Measurements from ENCODE around the gene ACIN1. TPM values are rescaled to one million over a fixed set of nuclear protein-coding genes. Genes with fewer than 3 reads are reported as not detected.
A peak's percentile ranks its signal among the peaks of the same experiment; 100 is the strongest.

ACIN1 gene
- polyA plus RNA-seq, 4 donors, result 53.8 to 228 (median 84.7) TPM

- H3K4me1 ChIP-seq (ENCODE audit: control insufficient read depth in 3 of 3, insufficient read depth in 2 of 3, low read depth in 1 of 3, low read length in 2 of 3), result no peaks in the 10 kb centered on the region
- H3K9me3 ChIP-seq (ENCODE audit: control insufficient read depth in 2 of 2, insufficient read depth in 1 of 2, low read depth in 1 of 2, low read length in 1 of 2), result no peaks in the 10 kb centered on the region
- no peaks in the 10 kb centered on the region for H3K27me3 ChIP-seq (ENCODE audit: control insufficient read depth in 3 of 3, insufficient read depth in 3 of 3, low read length in 3 of 3)
- peak in 1 of 2 donors; percentile 45 for DNase-seq
- no peak for FAIRE-seq
- no peak overlapping the region for H3K4me3 ChIP-seq (ENCODE audit: low read depth in 1 of 3, low read length in 3 of 3)
- H3K27ac ChIP-seq (ENCODE audit: low read depth in 1 of 3, low read length in 2 of 3), result peak overlapping the region in 1 of 3 donors; percentile 36
- WGBS, 3 donors, result 34 to 66% (median 59%) methylated on average over 8 of the region's 8 CpGs
- H3K36me3 ChIP-seq (ENCODE audit: control insufficient read depth in 3 of 3, insufficient read depth in 2 of 3, low read depth in 1 of 3, low read length in 3 of 3), result peaks cover 0 to 8% (median 0%) of the 10 kb centered on the region in 3 donors
These were observed 50.1 kb downstream of the ACIN1 start for GRCh38 chr14:23044840-23045239.

- H3K27me3 ChIP-seq (ENCODE audit: control insufficient read depth in 3 of 3, insufficient read depth in 3 of 3, low read length in 3 of 3), result no peaks in the 10 kb centered on the region
- FAIRE-seq, result no peak
- no peaks in the 10 kb centered on the region for H3K4me1 ChIP-seq (ENCODE audit: control insufficient read depth in 3 of 3, insufficient read depth in 2 of 3, low read depth in 1 of 3, low read length in 2 of 3)
- no peak overlapping the region for H3K4me3 ChIP-seq (ENCODE audit: low read depth in 1 of 3, low read length in 3 of 3)
- H3K9me3 ChIP-seq (ENCODE audit: control insufficient read depth in 2 of 2, insufficient read depth in 1 of 2, low read depth in 1 of 2, low read length in 1 of 2), result no peaks in the 10 kb centered on the region
- no peaks in the 10 kb centered on the region for H3K36me3 ChIP-seq (ENCODE audit: control insufficient read depth in 3 of 3, insufficient read depth in 2 of 3, low read depth in 1 of 3, low read length in 3 of 3)
- 79 to 98% (median 91%) methylated on average over 3 of the region's 3 CpGs for WGBS, 3 donors
- no peak for DNase-seq
- no peak overlapping the region for H3K27ac ChIP-seq (ENCODE audit: low read depth in 1 of 3, low read length in 2 of 3)
These were observed 51.2 kb downstream of the ACIN1 start for GRCh38 chr14:23043754-23044153.

GRCh38 chr14:23043145-23043544 lies 51.8 kb downstream of the ACIN1 start:
- DNase-seq (no peak), FAIRE-seq (no peak)
- no peaks in the 10 kb centered on the region for H3K9me3 ChIP-seq (ENCODE audit: control insufficient read depth in 2 of 2, insufficient read depth in 1 of 2, low read depth in 1 of 2, low read length in 1 of 2)
- H3K4me3 ChIP-seq (ENCODE audit: low read depth in 1 of 3, low read length in 3 of 3), result no peak overlapping the region
- no peaks in the 10 kb centered on the region for H3K27me3 ChIP-seq (ENCODE audit: control insufficient read depth in 3 of 3, insufficient read depth in 3 of 3, low read length in 3 of 3)
- no peaks in the 10 kb centered on the region for H3K4me1 ChIP-seq (ENCODE audit: control insufficient read depth in 3 of 3, insufficient read depth in 2 of 3, low read depth in 1 of 3, low read length in 2 of 3)
- WGBS, 3 donors, result 81 to 91% (median 90%) methylated on average over 6 of the region's 6 CpGs
- no peak overlapping the region for H3K27ac ChIP-seq (ENCODE audit: low read depth in 1 of 3, low read length in 2 of 3)
- H3K36me3 ChIP-seq (ENCODE audit: control insufficient read depth in 3 of 3, insufficient read depth in 2 of 3, low read depth in 1 of 3, low read length in 3 of 3), result no peaks in the 10 kb centered on the region

GRCh38 chr14:23042162-23042965 lies 52.6 kb downstream of the ACIN1 start, which contains the start of gene PSMB11:
TSS of gene PSMB11 (plus strand) at chr14:23042212. CDS start at chr14:23042226, 14 bp downstream.
- WGBS, 3 donors, result 93 to 95% (median 95%) methylated on average over 32 to 36 of the region's 36 CpGs
- FAIRE-seq (no peak), DNase-seq (no peak)
- no peaks in the 10 kb centered on the region for H3K9me3 ChIP-seq (ENCODE audit: control insufficient read depth in 2 of 2, insufficient read depth in 1 of 2, low read depth in 1 of 2, low read length in 1 of 2)
- H3K27ac ChIP-seq (ENCODE audit: low read depth in 1 of 3, low read length in 2 of 3), result no peak within 1 kb of the TSS
- H3K36me3 ChIP-seq (ENCODE audit: control insufficient read depth in 3 of 3, insufficient read depth in 2 of 3, low read depth in 1 of 3, low read length in 3 of 3), result no peaks in the 10 kb centered on the region
- no peaks in the 10 kb centered on the region for H3K4me1 ChIP-seq (ENCODE audit: control insufficient read depth in 3 of 3, insufficient read depth in 2 of 3, low read depth in 1 of 3, low read length in 2 of 3)
- H3K27me3 ChIP-seq (ENCODE audit: control insufficient read depth in 3 of 3, insufficient read depth in 3 of 3, low read length in 3 of 3), result no peaks in the 10 kb centered on the region
- H3K4me3 ChIP-seq (ENCODE audit: low read depth in 1 of 3, low read length in 3 of 3), result no peak within 1 kb of the TSS

GRCh38 chr14:23041729-23042128 lies 53.2 kb downstream of the ACIN1 start:
- 83 to 85% (median 84%) methylated on average over 8 of the region's 8 CpGs for WGBS, 3 donors
- DNase-seq, result no peak
- no peaks in the 10 kb centered on the region for H3K36me3 ChIP-seq (ENCODE audit: control insufficient read depth in 3 of 3, insufficient read depth in 2 of 3, low read depth in 1 of 3, low read length in 3 of 3)
- no peak overlapping the region for H3K4me3 ChIP-seq (ENCODE audit: low read depth in 1 of 3, low read length in 3 of 3)
- no peak for FAIRE-seq
- no peaks in the 10 kb centered on the region for H3K4me1 ChIP-seq (ENCODE audit: control insufficient read depth in 3 of 3, insufficient read depth in 2 of 3, low read depth in 1 of 3, low read length in 2 of 3)
- no peaks in the 10 kb centered on the region for H3K9me3 ChIP-seq (ENCODE audit: control insufficient read depth in 2 of 2, insufficient read depth in 1 of 2, low read depth in 1 of 2, low read length in 1 of 2)
- no peaks in the 10 kb centered on the region for H3K27me3 ChIP-seq (ENCODE audit: control insufficient read depth in 3 of 3, insufficient read depth in 3 of 3, low read length in 3 of 3)
- no peak overlapping the region for H3K27ac ChIP-seq (ENCODE audit: low read depth in 1 of 3, low read length in 2 of 3)

GRCh38 chr14:23040100-23040499 lies 54.8 kb downstream of the ACIN1 start:
- Histone ChIP-seq H3K4me1 (ENCODE audit: control insufficient read depth in 3 of 3, insufficient read depth in 2 of 3, low read depth in 1 of 3, low read length in 2 of 3) (no peaks in the 10 kb centered on the region), H3K4me3 (ENCODE audit: low read depth in 1 of 3, low read length in 3 of 3) (no peak overlapping the region), H3K27ac (ENCODE audit: low read depth in 1 of 3, low read length in 2 of 3) (no peak overlapping the region), H3K27me3 (ENCODE audit: control insufficient read depth in 3 of 3, insufficient read depth in 3 of 3, low read length in 3 of 3) (no peaks in the 10 kb centered on the region), H3K9me3 (ENCODE audit: control insufficient read depth in 2 of 2, insufficient read depth in 1 of 2, low read depth in 1 of 2, low read length in 1 of 2) (no peaks in the 10 kb centered on the region), H3K36me3 (ENCODE audit: control insufficient read depth in 3 of 3, insufficient read depth in 2 of 3, low read depth in 1 of 3, low read length in 3 of 3) (no peaks in the 10 kb centered on the region)
- no peak for FAIRE-seq
- DNase-seq, result no peak
- 80 to 85% (median 83%) methylated on average over 4 of the region's 4 CpGs for WGBS, 3 donors

DNA sequence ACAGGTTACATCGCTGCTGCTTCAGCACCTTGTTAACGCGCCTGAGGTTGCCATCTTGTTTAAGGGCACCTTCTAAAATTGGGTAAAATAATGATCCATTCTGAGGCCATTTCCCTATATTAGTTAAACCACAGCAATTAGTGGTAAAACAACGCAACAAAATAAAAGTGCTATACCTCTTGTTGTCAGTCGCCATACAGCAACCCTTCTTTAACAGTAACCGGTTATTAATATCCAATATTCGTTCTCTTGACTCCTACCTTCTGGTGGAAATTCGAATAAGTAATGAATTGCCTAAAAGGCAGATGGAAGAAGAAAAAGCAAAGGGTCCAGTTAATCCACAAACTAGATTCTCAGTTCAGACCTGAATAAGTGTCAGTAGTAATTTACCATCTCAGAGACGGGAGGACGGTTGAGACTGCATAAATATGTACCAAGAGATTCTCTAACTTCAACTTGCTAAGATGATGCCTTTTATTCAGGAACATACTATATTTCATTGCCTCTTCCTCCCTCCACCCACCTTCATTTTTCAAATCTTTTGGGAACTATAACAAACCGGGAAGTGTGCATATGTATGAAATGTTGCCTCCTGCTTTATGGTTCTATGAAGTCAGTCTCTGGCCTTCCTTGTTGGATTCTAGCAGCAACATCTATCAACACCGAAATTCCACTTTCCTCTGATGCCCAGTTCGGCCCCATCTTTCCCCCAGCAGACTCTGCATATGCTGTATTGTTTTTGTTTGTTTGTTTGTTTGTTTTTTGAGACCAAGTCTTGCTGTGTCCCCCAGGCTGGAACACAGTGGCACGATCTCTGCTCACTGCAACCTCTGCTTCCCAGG lies 59.4 kb downstream of the ACIN1 start:
- Histone ChIP-seq H3K4me1 (ENCODE audit: control insufficient read depth in 3 of 3, insufficient read depth in 2 of 3, low read depth in 1 of 3, low read length in 2 of 3) (peaks cover 4 to 10% (median 8%) of the 10 kb centered on the region in 3 donors), H3K9me3 (ENCODE audit: control insufficient read depth in 2 of 2, insufficient read depth in 1 of 2, low read depth in 1 of 2, low read length in 1 of 2) (no peaks in the 10 kb centered on the region), H3K36me3 (ENCODE audit: control insufficient read depth in 3 of 3, insufficient read depth in 2 of 3, low read depth in 1 of 3, low read length in 3 of 3) (peaks cover 2 to 18% (median 3%) of the 10 kb centered on the region in 3 donors), H3K27ac (ENCODE audit: low read depth in 1 of 3, low read length in 2 of 3) (peak overlapping the region; percentile 35 to 91 (median 91)), H3K27me3 (ENCODE audit: control insufficient read depth in 3 of 3, insufficient read depth in 3 of 3, low read length in 3 of 3) (no peaks in the 10 kb centered on the region), H3K4me3 (ENCODE audit: low read depth in 1 of 3, low read length in 3 of 3) (peak overlapping the region in 2 of 3 donors; percentile 64 to 67)
- DNase-seq (no peak), FAIRE-seq (no peak)
- WGBS, 3 donors, result 69 to 74% (median 73%) methylated on average over 14 of the region's 14 CpGs

- H3K4me3 ChIP-seq (ENCODE audit: low read depth in 1 of 3, low read length in 3 of 3), result peak within 1 kb of the TSS; percentile 64 to 91 (median 67)
- FAIRE-seq, result no peak
- WGBS, 3 donors, result 0% methylated on average over 36 of the region's 36 CpGs
- H3K27ac ChIP-seq (ENCODE audit: low read depth in 1 of 3, low read length in 2 of 3), result peak within 1 kb of the TSS; percentile 35 to 91 (median 91)
- no peaks in the 10 kb centered on the region for H3K9me3 ChIP-seq (ENCODE audit: control insufficient read depth in 2 of 2, insufficient read depth in 1 of 2, low read depth in 1 of 2, low read length in 1 of 2)
- H3K4me1 ChIP-seq (ENCODE audit: control insufficient read depth in 3 of 3, insufficient read depth in 2 of 3, low read depth in 1 of 3, low read length in 2 of 3), result peaks cover 4 to 10% (median 8%) of the 10 kb centered on the region in 3 donors
- peaks cover 2 to 24% (median 3%) of the 10 kb centered on the region in 3 donors for H3K36me3 ChIP-seq (ENCODE audit: control insufficient read depth in 3 of 3, insufficient read depth in 2 of 3, low read depth in 1 of 3, low read length in 3 of 3)
- DNase-seq, result peak; percentile 94 to 97
- H3K27me3 ChIP-seq (ENCODE audit: control insufficient read depth in 3 of 3, insufficient read depth in 3 of 3, low read length in 3 of 3), result no peaks in the 10 kb centered on the region
These were observed 60.2 kb downstream of the ACIN1 start, which contains the start of gene PSMB5 for GRCh38 chr14:23034498-23035302. TSS of gene PSMB5 (minus strand) at chr14:23034900. CDS start at chr14:23034881, 19 bp downstream.
